Activated CD8-positive, alpha-beta T cell treated with anti-CD3 and anti-CD28 coated beads for 36 hours (primary cell): ENCODE measurements around the gene SALL3. TPM values are rescaled to one million over a fixed set of nuclear protein-coding genes. Genes with fewer than 3 reads are reported as not detected.
A peak's percentile ranks its signal among the peaks of the same experiment; 100 is the strongest.

Experiments
- ATAC-seq: fragments of 200-7000 bp; cut with Tn5 transposase; one replicate; pipeline ENCODE4 v1.10.0; 2021; ENCODE audit warnings: mild to moderate bottlenecking, moderate library complexity
- CTCF ChIA-PET: fragments of 350-600 bp; sonication (Branson Sonifier 250); formaldehyde crosslinking; loops from one replicate; lab custom pipeline; 2021; ENCODE audit warnings: antibody characterized with exemption; lab: Charles Lee
- POLR2A ChIA-PET: fragments of 350-600 bp; sonication (Branson Sonifier 250); formaldehyde crosslinking; loops from one replicate; lab custom pipeline; 2021; ENCODE audit warnings: antibody characterized with exemption; lab: Charles Lee
- DNase-seq: peaks from one replicate; pipeline ENCODE4 v3.0.0-alpha.2; 2020
- H3K27ac Mint-ChIP-seq: one replicate; pipeline ENCODE4 v1.8.0; 2021; ENCODE audit warnings: mild to moderate bottlenecking, mixed read lengths
- H3K27me3 Mint-ChIP-seq: one replicate; pipeline ENCODE4 v1.8.0; 2021; ENCODE audit warnings: mixed read lengths
- H3K36me3 Mint-ChIP-seq: one replicate; pipeline ENCODE4 v1.8.0; 2021; ENCODE audit warnings: low read depth, mixed read lengths
- H3K4me1 Mint-ChIP-seq: one replicate; pipeline ENCODE4 v1.8.0; 2021; ENCODE audit warnings: low read depth, mixed read lengths
- H3K4me3 Mint-ChIP-seq: one replicate; pipeline ENCODE4 v1.8.0; 2021; ENCODE audit warnings: mild to moderate bottlenecking, moderate library complexity, mixed read lengths
- H3K9me3 Mint-ChIP-seq: one replicate; pipeline ENCODE4 v1.8.0; 2021; ENCODE audit warnings: mixed read lengths
- intact Hi-C: fragments of 100-400 bp; cut with micrococcal nuclease; formaldehyde crosslinking; loops from one replicate; pipeline ENCODE4 v1.10.0; 2022
- total RNA-seq, 2 experiments: library from RNA; stranded (reverse); gene quantifications; one replicate each; pipeline ENCODE4 v1.2.3, GENCODE V29; 2021
- TF ChIP-seq, protein P1 (sequence below): fragments of 200-600 bp; IDR thresholded peaks from one replicate; pipeline ENCODE4 v1.8.0; 2022; ENCODE audit warnings: antibody characterized with exemption, mild to moderate bottlenecking

Gene SALL3
- total RNA-seq, 2 experiments from 2014 or later, result not detected

DNA sequence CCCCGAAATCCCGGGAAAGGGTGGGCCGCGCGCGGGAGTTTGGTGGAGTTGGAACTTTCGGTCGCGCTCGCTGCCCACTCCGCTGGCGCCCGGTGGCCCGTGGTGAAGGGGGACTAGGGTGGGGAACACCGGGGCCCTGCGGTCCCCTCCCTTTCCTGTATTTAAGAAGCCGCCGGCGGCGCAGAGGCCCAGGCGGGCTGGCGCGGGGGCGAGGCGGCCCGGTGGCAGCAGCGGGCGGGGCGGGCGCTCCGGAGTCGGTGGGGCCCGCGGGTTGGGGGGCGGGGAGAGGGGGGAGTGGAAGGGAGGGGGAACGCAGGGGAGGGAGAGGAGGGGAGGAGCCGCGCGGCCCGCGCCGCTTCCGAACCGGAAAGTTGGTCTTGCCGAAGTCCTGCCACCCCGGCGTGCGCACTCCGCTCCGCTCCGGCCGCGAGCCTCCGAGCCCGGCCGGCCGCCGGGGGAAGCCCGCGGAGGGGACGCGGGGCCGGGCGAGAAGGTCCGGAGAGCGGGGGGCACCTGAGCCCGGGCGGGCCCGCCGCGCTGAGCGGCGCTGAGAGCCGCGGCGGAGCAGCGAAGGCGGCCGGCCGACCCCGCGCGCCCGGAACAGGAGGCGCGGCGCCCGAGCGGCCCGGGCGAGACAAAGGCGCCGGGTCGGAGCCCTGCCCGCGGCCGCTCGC lies 425 bp upstream of the SALL3 start:
- TF ChIP-seq, protein P1, sequence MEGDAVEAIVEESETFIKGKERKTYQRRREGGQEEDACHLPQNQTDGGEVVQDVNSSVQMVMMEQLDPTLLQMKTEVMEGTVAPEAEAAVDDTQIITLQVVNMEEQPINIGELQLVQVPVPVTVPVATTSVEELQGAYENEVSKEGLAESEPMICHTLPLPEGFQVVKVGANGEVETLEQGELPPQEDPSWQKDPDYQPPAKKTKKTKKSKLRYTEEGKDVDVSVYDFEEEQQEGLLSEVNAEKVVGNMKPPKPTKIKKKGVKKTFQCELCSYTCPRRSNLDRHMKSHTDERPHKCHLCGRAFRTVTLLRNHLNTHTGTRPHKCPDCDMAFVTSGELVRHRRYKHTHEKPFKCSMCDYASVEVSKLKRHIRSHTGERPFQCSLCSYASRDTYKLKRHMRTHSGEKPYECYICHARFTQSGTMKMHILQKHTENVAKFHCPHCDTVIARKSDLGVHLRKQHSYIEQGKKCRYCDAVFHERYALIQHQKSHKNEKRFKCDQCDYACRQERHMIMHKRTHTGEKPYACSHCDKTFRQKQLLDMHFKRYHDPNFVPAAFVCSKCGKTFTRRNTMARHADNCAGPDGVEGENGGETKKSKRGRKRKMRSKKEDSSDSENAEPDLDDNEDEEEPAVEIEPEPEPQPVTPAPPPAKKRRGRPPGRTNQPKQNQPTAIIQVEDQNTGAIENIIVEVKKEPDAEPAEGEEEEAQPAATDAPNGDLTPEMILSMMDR, result no peak
- Mint-ChIP-seq H3K36me3 (no peaks in the 10 kb centered on the region), H3K9me3 (no peaks in the 10 kb centered on the region), H3K27me3 (peaks cover 65% of the 10 kb centered on the region), H3K4me3 (no peak overlapping the region), H3K4me1 (peaks cover 14% of the 10 kb centered on the region), H3K27ac (no peak overlapping the region)
- intact Hi-C loops, result no loop called here
- DNase-seq (no peak), ATAC-seq (peak; percentile 20)
- ChIA-PET CTCF (no interaction called here), POLR2A (no interaction called here)

DNA sequence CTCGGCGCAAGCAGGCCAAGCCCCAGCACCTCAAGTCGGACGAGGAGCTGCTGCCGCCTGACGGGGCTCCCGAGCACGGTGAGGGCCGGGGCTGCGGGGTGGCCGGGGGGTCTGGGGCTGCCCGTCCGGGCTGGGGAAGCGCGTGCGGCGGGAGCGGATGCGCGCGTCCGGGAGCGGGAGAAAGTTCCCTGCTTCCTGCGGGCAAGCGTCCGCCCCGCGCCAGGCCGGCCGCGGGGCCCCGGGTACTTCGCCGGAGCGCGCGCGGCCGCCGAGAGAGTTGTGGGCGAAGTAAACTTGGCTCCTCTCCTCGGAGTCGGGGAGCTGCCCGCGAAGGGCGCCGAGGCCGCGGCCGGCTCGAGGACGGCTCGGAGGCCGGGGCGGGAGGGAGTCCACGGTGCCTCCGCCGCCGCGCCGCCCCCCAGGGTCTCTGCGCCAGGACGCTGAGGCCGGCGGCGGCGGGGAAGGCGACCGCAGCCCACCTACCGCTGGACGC lies 707 bp downstream of the SALL3 start:
- ChIA-PET POLR2A (no interaction called here), CTCF (no interaction called here)
- Mint-ChIP-seq H3K4me3 (no peak overlapping the region), H3K27me3 (peaks cover 67% of the 10 kb centered on the region), H3K4me1 (peaks cover 14% of the 10 kb centered on the region), H3K9me3 (no peaks in the 10 kb centered on the region), H3K27ac (no peak overlapping the region), H3K36me3 (no peaks in the 10 kb centered on the region)
- DNase-seq (no peak), ATAC-seq (no peak)
- intact Hi-C loops, result loop anchor here (5.0 kb wide), 1 partner anchor 103 kb away; no protein-coding TSS in a partner anchor
- TF ChIP-seq, protein P1, result no peak

DNA sequence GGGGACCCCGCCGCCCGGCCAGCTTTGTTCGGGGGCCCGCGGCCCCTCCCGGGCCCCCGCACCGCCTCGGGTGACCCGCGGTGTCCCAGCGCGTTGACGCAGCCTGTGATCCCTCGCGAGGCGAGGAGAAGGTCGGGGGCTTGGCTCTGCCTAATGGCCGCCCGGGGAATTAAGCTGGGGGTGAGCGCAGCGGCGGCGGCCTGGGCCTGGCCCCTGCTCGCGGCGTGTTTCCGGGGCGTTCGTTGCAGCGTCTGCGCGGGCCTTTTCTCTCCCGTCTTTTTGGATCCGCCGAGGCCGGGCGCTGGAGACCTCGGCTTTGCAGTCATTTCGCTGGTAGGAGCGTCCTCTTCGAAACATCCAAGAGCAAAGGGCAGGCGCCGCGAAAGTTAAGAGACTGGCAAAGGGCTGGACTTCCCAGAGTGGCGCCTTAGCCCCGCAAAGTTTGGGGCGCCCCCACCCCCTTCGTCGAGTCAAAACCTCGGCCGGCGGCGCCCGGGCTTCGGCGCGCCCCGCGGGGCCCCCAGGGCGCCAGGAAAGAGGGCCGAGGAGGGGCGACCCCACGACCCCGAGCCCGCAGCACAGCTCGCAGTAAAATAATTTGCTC lies 1.3 kb downstream of the SALL3 start:
- intact Hi-C loops, result loop anchor here (5.0 kb wide), 1 partner anchor 104 kb away; no protein-coding TSS in a partner anchor
- Mint-ChIP-seq H3K4me3 (no peak overlapping the region), H3K27me3 (peaks cover 67% of the 10 kb centered on the region), H3K9me3 (no peaks in the 10 kb centered on the region), H3K36me3 (no peaks in the 10 kb centered on the region), H3K27ac (no peak overlapping the region), H3K4me1 (peaks cover 14% of the 10 kb centered on the region)
- ChIA-PET POLR2A (no interaction called here), CTCF (no interaction called here)
- DNase-seq (no peak), ATAC-seq (no peak)
- TF ChIP-seq, protein P1, result no peak

DNA sequence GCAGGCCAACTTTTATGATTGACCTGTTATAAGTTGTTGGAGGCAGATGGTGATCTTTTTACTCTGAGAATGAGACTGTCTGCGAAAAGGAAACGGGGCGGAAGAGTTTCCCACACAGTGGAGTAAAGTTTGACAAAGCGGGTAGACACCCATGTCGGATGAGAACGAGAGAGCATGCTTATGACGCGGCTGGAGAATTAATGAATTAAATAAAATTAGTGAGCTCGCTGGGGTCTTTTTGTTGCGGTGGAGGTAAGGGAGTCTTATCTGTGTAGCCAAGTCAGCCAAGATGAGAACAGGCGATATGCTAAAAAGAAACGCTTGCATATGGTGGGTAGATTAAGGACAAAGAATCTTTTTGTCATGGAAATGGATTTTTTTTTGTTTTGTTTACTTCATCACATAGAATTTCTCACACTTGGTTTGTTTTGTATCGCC lies 1.8 kb downstream of the SALL3 start:
- no peaks in the 10 kb centered on the region for H3K9me3 Mint-ChIP-seq
- ChIA-PET POLR2A (interaction anchor here (0.6 kb wide), 1 partner anchor 533 kb away, joined by 3 read pairs; no protein-coding TSS in a partner anchor), CTCF (no interaction called here)
- H3K27me3 Mint-ChIP-seq, result peaks cover 67% of the 10 kb centered on the region
- no peak for ATAC-seq
- no peaks in the 10 kb centered on the region for H3K36me3 Mint-ChIP-seq
- H3K27ac Mint-ChIP-seq, result no peak overlapping the region
- intact Hi-C loops, result loop anchor here (5.0 kb wide), 1 partner anchor 104 kb away; no protein-coding TSS in a partner anchor
- TF ChIP-seq, protein P1, result no peak
- peaks cover 14% of the 10 kb centered on the region for H3K4me1 Mint-ChIP-seq
- H3K4me3 Mint-ChIP-seq, result peak overlapping the region; percentile 6
- DNase-seq, result no peak
